GM12878 (cell line): Measurements from ENCODE around the gene B3GNT4. TPM values are rescaled to one million over a fixed set of nuclear protein-coding genes. Genes with fewer than 3 reads are reported as not detected.

Experiments
- BCL3 ChIP-seq: IDR thresholded peaks from 2 replicates; pipeline ENCODE4 v1.6.1; 2011; ENCODE audit warnings: borderline replicate concordance, low read depth, mild to moderate bottlenecking, moderate library complexity, low read length; ENCODE audit not compliant: insufficient read depth, poor library complexity, severe bottlenecking
- BCLAF1 ChIP-seq: fragments of 450-650 bp; IDR thresholded peaks from 2 replicates; pipeline ENCODE4 v1.6.1; 2017; ENCODE audit warnings: antibody characterized with exemption, mild to moderate bottlenecking, moderate library complexity
- CREM ChIP-seq: IDR thresholded peaks from 2 replicates; pipeline ENCODE4 v1.6.1; 2014; ENCODE audit warnings: antibody characterized with exemption, low read depth
- CTCF ChIP-seq, 3 experiments: IDR thresholded peaks in 2 of 3; conservative IDR thresholded peaks in 1 of 3; 2 replicates each; pipeline ENCODE4 v1.5.1; 2011; ENCODE audit warnings: low read depth in 3 of 3, low read length in 3 of 3, mild to moderate bottlenecking in 3 of 3, control low read depth in 2 of 3, moderate library complexity in 2 of 3, inconsistent platforms in 1 of 3, mixed read lengths in 1 of 3; ENCODE audit not compliant: control insufficient read depth in 2 of 3, insufficient read depth in 1 of 3; ENCODE audit errors: extremely low read depth in 1 of 3
- E2F4 ChIP-seq: IDR thresholded peaks from 2 replicates; pipeline ENCODE4 v1.6.1; 2012; ENCODE audit warnings: low read depth, low read length, improper control_type of control experiment
- EGR1 ChIP-seq, 2 experiments: IDR thresholded peaks; 1 replicate in 1 of 2; 2 replicates in 1 of 2; pipeline ENCODE4 v1.6.1; 2011 to 2012; ENCODE audit warnings: low read depth in 2 of 2, low read length in 2 of 2, borderline replicate concordance in 1 of 2, mild to moderate bottlenecking in 1 of 2, moderate library complexity in 1 of 2
- FOS ChIP-seq: IDR thresholded peaks from 3 replicates; pipeline ENCODE4 v1.6.1; 2011; ENCODE audit warnings: borderline replicate concordance; ENCODE audit not compliant: insufficient read length; ENCODE audit errors: extremely low read depth
- IRF5 ChIP-seq: fragments of 450-650 bp; IDR thresholded peaks from 2 replicates; pipeline ENCODE4 v1.6.1; 2017; ENCODE audit warnings: borderline replicate concordance
- JUND ChIP-seq: IDR thresholded peaks from 2 replicates; pipeline ENCODE4 v1.6.1; 2012; ENCODE audit warnings: low read depth, mild to moderate bottlenecking, low read length, improper control_type of control experiment, moderate library complexity
- MEF2A ChIP-seq: IDR thresholded peaks from 2 replicates; pipeline ENCODE4 v1.6.1; 2011; ENCODE audit warnings: low read depth, mild to moderate bottlenecking, low read length, moderate library complexity; ENCODE audit not compliant: insufficient read depth
- MEF2B ChIP-seq: fragments of 450-650 bp; IDR thresholded peaks from 2 replicates; pipeline ENCODE4 v1.6.1; 2018; ENCODE audit warnings: mild to moderate bottlenecking, moderate library complexity; ENCODE audit not compliant: partially characterized antibody, poor library complexity, severe bottlenecking
- RAD21 ChIP-seq: IDR thresholded peaks from 2 replicates; pipeline ENCODE4 v1.6.1; 2011; ENCODE audit warnings: mild to moderate bottlenecking, low read depth, low read length, moderate library complexity; ENCODE audit not compliant: insufficient read depth
- RBBP5 ChIP-seq: fragments of 200-600 bp; sonication (generic); conservative IDR thresholded peaks from 2 replicates; pipeline ENCODE4 v1.6.1; 2016
- STAT1 ChIP-seq: fragments of 450-650 bp; conservative IDR thresholded peaks from 2 replicates; pipeline ENCODE4 v1.6.1; 2014; ENCODE audit warnings: antibody characterized with exemption, mild to moderate bottlenecking
- polyA plus RNA-seq, 11 experiments: library from polyadenylated mRNA; depleted of rRNA in 4 of 11; unstranded in 6 of 11; stranded (reverse) in 5 of 11; fragments of >200 nt; fragmentation: Nextera tagmentation in 4 of 11; fragmentation: Illumina TruSeq in 1 of 11; extraction: Ambion mirVana in 4 of 11; extraction: Trizol in 1 of 11; gene quantifications; 1 replicate in 1 of 11; 2 replicates in 10 of 11; pipeline versions ENCODE4 v1.2.1 to v1.2.3, GENCODE V29; 2011 to 2016; ENCODE audit warnings: inconsistent platforms in 2 of 11, missing spikeins in 2 of 11, low read depth in 1 of 11
- total RNA-seq, 4 experiments: library from RNA; depleted of rRNA in 3 of 4; stranded (reverse); fragments of >200 nt in 3 of 4; fragmentation: Illumina TruSeq in 1 of 4; extraction: Trizol in 1 of 4; gene quantifications; 2 replicates each; pipeline versions ENCODE4 v1.2.1 to v1.2.3, GENCODE V29; 2013 to 2021

Gene B3GNT4
- total and polyA plus RNA-seq, 10 of the 15 experiments (the other 5 are each of a cell fraction or from before 2014, with no cell fraction given), result 0.04 to 0.95 (median 0.88) TPM; not detected in 7

- TF ChIP-seq IRF5, result no peak
- TF ChIP-seq MEF2B, result no peak
- TF ChIP-seq JUND, result no peak
- no peak for TF ChIP-seq EGR1 (IDR thresholded peaks at IDR 0.05; ENCODE audit: borderline replicate concordance in 1 of 2, low read depth in 2 of 2, low read length in 2 of 2)
- no peak for TF ChIP-seq BCL3
- no peak for TF ChIP-seq BCLAF1
- TF ChIP-seq E2F4, result no peak
- TF ChIP-seq RAD21, result peak; percentile 68
- no peak for TF ChIP-seq CREM
- no peak for TF ChIP-seq MEF2A
- no peak for TF ChIP-seq RBBP5
- TF ChIP-seq CTCF (IDR thresholded peaks at IDR 0.05 in 2 of 3, conservative IDR thresholded peaks at IDR 0.05 in 1 of 3; ENCODE audit: control insufficient read depth in 2 of 3, extremely low read depth in 1 of 3, insufficient read depth in 1 of 3, low read depth in 3 of 3, low read length in 3 of 3), result peak in 1 of 3 experiments; percentile 39; a peak in 2 of 6 replicates
- TF ChIP-seq STAT1, result no peak
- no peak for TF ChIP-seq FOS
Measured at GRCh38 chr12:122159882-122160281, 43.6 kb upstream of the B3GNT4 start (continued).
